RWPE1 (cell line): ENCODE data around the gene EVA1A.

ENCODE experiments used
- CTCF ChIA-PET: fragments of 350-600 bp; sonication (Branson Sonifier 250); formaldehyde crosslinking; extraction: SDS; loops from one replicate; lab custom pipeline; 2021; lab: Yijun Ruan, JAX
- POLR2A ChIA-PET: fragments of 400-600 bp; formaldehyde crosslinking; extraction: SDS; loops from one replicate; lab custom pipeline; 2020; ENCODE audit warnings: antibody characterized with exemption; ENCODE audit not compliant: low non-redundant PET; lab: Yijun Ruan, JAX
- DNase-seq: peaks from one replicate; pipeline ENCODE4 v3.0.0; 2012; ENCODE audit warnings: low spot score
- H3K27ac ChIP-seq: fragments of 450-650 bp; 2 replicates; pipeline ENCODE4 v1.5.1; 2017
- TF ChIP-seq, protein P1 (sequence below): fragments of 450-650 bp; conservative IDR thresholded peaks from 2 replicates; pipeline ENCODE4 v1.5.1; 2017; ENCODE audit warnings: low read depth, mild to moderate bottlenecking

Gene EVA1A

DNA sequence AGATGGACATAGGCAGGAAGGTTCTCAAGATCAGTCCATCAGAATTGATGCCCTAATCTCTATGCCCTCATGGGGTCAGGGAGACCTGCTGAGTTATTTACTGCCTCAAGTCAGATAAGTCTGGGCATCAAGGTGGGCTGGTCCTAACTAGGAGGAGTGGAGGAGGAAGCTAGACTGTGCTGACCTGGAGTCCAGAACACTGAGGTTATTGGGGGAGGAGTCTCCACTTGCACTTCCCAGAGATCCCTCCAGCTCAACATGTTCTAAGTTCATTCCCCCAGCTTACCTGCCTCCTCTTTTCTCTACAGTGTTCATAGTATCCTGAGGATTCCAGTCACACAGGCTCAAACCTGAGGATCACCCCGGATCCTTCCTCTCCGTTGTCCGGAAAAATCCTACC is 19.3 kb downstream of the EVA1A start:
- ChIA-PET POLR2A (no interaction called here), CTCF (no interaction called here)
- H3K27ac ChIP-seq, result no peak overlapping the region
- TF ChIP-seq, protein P1, sequence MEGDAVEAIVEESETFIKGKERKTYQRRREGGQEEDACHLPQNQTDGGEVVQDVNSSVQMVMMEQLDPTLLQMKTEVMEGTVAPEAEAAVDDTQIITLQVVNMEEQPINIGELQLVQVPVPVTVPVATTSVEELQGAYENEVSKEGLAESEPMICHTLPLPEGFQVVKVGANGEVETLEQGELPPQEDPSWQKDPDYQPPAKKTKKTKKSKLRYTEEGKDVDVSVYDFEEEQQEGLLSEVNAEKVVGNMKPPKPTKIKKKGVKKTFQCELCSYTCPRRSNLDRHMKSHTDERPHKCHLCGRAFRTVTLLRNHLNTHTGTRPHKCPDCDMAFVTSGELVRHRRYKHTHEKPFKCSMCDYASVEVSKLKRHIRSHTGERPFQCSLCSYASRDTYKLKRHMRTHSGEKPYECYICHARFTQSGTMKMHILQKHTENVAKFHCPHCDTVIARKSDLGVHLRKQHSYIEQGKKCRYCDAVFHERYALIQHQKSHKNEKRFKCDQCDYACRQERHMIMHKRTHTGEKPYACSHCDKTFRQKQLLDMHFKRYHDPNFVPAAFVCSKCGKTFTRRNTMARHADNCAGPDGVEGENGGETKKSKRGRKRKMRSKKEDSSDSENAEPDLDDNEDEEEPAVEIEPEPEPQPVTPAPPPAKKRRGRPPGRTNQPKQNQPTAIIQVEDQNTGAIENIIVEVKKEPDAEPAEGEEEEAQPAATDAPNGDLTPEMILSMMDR, result no peak
- DNase-seq, result no peak

DNA sequence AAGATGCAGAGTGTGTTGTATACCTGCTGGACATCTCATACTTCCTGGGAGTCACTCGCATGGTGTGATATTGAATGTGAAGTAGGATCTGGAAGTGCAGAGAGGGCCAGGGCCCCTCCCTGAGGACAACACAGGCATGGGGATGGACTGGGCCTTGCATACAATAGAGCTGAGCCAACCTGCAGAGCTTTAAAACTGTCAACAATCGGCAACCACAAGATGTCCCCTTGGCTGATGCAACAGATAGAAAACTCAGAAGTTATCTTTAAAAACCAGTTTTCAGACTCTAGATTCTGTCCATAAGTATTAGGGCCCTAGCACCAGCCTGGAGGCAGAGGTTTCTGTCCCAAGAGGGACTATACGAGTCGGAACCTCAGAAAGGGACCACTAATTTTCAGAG is 19.7 kb downstream of the EVA1A start:
- no peak overlapping the region for H3K27ac ChIP-seq
- ChIA-PET CTCF (no interaction called here), POLR2A (no interaction called here)
- no peak for DNase-seq
- TF ChIP-seq, protein P1, result no peak

DNA sequence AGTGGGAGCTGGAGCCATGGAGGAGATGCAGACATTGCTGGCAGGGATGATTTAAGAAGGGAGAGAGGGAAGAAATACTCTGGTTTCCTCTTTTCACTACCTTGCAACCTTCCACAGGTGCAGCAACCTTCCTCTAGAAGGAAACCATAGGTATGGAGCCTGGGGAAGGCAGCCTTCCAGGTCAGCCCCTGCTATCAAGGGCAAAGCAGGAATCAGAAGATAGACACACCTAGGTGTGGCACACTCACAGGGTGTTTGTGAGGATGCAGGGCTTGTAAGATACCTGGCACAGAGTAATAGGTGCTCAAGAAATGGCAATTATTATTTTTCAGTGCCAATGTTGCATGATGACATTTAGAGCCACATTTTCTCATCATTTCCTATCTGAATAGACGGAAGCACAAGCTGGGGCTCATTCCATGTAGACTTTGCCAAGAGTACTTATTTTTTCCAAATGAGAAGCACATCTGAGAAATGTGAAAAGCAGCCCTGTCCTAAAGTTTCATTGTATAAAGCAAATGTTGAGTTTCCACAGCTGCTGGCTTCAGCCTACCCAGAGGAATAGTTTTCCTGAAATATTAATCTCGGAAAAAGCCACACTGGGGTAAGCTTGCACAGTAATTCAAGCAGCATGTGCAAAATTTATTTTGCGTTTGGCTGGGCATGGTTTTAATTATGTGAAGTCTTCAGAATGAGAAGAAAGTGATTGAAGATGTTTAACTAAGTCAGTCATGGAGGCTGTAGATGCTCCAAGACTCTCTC is 20.6 kb downstream of the EVA1A start:
- POLR2A ChIA-PET, result no interaction called here

DNA sequence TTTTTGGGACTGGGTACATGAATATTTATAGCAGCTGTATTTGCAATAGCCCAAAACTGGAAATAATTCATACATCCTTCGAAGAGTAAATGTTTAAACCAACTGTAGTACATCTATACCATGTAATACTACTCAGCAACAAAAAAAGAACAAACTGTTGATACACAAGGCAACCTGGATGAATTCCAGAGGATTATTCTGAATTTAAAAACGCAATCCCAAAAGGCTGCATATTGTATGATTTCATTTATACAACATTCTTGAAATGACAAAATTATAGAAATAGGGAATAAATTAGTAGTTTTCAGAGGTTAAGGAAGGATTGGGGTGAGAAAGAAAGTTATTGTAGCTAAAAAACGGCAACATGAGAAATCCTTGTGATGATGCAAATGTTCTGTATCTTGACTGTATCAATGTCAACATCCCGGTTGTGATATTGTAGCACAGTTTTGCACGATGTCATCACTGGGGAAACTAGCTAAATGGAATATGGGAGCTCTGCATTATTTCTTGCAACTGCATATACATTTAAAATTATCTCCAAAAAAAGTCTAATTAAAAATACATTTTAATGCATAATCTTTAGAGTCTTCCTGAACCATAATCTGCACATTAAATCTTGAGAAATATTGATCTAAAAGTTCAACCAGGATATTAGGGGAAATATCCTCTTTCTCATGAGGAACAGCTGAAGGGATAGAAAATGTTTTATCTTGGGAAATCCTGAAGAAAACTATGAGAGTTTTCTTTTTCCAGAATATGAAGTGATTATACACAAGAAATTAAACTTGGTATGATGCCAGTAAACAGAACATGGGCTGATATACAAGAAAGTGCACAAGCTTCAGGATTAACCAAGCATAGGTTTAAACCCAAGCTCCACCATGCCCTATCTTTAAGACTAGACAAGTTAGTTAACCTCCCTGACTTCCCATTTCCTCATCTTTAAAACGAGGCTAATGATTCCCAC is 21.9 kb downstream of the EVA1A start:
- ChIA-PET CTCF (no interaction called here), POLR2A (no interaction called here)
- H3K27ac ChIP-seq, result no peak overlapping the region
- no peak for DNase-seq
- TF ChIP-seq, protein P1, result no peak

More for the DNA sequence above, 20.6 kb downstream of the EVA1A start:
- CTCF ChIA-PET, result interaction anchor here (1.1 kb wide), 1 partner anchor 12 kb away, joined by 4 read pairs; no protein-coding TSS in a partner anchor
- TF ChIP-seq, protein P1, result no peak
- H3K27ac ChIP-seq, result no peak overlapping the region
- no peak for DNase-seq

DNA sequence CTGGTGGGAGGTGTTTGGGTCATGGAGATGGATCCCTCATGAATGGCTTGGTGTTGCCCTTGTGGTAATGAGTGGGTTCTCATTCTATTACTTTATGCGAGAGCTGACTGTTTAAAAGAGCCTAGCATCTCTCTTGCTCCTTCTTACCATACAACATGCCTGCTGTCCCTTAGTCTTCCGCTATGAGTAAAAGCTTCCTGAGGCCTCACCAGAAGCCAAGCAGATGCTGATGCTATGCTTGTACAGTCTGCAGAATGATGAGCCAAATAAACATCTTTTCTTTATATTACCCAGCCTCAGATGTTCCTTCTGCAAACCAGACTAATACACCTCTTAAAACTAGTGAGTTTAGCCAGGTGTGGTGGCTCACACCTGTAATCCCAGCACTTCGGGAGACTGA is 23.1 kb downstream of the EVA1A start:
- ChIA-PET CTCF (no interaction called here), POLR2A (no interaction called here)
- DNase-seq, result no peak
- no peak overlapping the region for H3K27ac ChIP-seq
- TF ChIP-seq, protein P1, result no peak

DNA sequence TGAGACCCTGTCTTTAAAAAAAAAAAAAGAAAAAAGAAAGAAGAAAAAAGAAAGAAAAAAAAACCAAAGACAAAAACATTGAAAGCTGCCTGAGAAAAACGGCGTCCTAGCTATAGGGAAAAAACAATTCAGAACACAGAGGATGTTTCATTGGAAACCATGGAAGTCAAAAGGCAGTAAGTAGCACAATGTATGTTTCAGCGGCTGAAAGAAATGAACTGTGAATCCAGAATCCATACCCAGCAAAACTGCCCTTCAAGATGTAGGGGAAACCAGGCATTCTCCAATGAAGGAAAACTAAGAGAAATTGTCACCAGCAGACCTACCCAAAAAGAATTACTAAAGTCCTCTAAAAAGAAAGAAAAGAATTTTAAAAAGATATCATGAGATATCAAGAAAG is 27.6 kb downstream of the EVA1A start:
- POLR2A ChIA-PET, result no interaction called here
- CTCF ChIA-PET, result interaction anchor here (0.6 kb wide), 1 partner anchor 485 kb away, joined by 3 read pairs; no protein-coding TSS in a partner anchor
- TF ChIP-seq, protein P1, result no peak
- no peak overlapping the region for H3K27ac ChIP-seq
- no peak for DNase-seq
